HEK293 (cell line): ENCODE results near the gene SLC2A9.

Source experiments
- CTCF ChIA-PET: fragments of 350-600 bp; formaldehyde crosslinking; extraction: SDS; loops from one replicate; lab custom pipeline; 2021; ENCODE audit warnings: antibody characterized with exemption; lab: Yijun Ruan, JAX
- POLR2A ChIA-PET: fragments of 300-600 bp; formaldehyde crosslinking; extraction: SDS; loops from one replicate; lab custom pipeline; 2020; ENCODE audit warnings: antibody characterized with exemption, inconsistent platforms; lab: Yijun Ruan, JAX
- H3K27ac ChIP-seq: fragments of 200-500 bp; sonication (Bioruptor generic); 2 replicates; pipeline ENCODE4 v1.5.1; 2014; ENCODE audit warnings: low read depth, low read length, control low read depth, inconsistent platforms; ENCODE audit errors: extremely low read depth
- H3K36me3 ChIP-seq, 2 experiments: fragments of 200-500 bp in 1 of 2; sonication (Bioruptor generic) in 1 of 2; 1 replicate in 1 of 2; 2 replicates in 1 of 2; pipeline ENCODE4 v1.5.1; 2014 to 2017; ENCODE audit warnings: inconsistent platforms in 2 of 2, low read length in 2 of 2; ENCODE audit not compliant: control insufficient read depth in 2 of 2, insufficient read depth in 1 of 2
- H3K4me1 ChIP-seq: fragments of 200-500 bp; sonication (Bioruptor generic); 2 replicates; pipeline ENCODE4 v1.5.1; 2014; ENCODE audit warnings: mild to moderate bottlenecking, low read length, inconsistent platforms; ENCODE audit not compliant: control insufficient read depth, insufficient read depth
- H3K4me3 ChIP-seq: 2 replicates; pipeline ENCODE4 v1.5.1; 2011; ENCODE audit warnings: low read depth, mild to moderate bottlenecking, control low read depth, low read length, moderate library complexity
- H3K9me3 ChIP-seq: fragments of 200-500 bp; sonication (Bioruptor generic); 2 replicates; pipeline ENCODE4 v1.5.1; 2014; ENCODE audit warnings: low read depth, low read length, inconsistent platforms; ENCODE audit not compliant: control insufficient read depth, insufficient read depth
- HOXD13 ChIP-seq: sonication (generic); formaldehyde crosslinking; IDR thresholded peaks from 2 replicates; pipeline ENCODE4 v1.8.0; 2022; ENCODE audit warnings: missing genetic modification reagents, borderline replicate concordance
- MEIS1 ChIP-seq: sonication (generic); formaldehyde crosslinking; IDR thresholded peaks from 2 replicates; pipeline ENCODE4 v1.8.1; 2022; ENCODE audit warnings: missing genetic modification reagents, mild to moderate bottlenecking, borderline replicate concordance
- SP2 ChIP-seq: fragments of 450-650 bp; formaldehyde crosslinking; IDR thresholded peaks from 2 replicates; pipeline ENCODE4 v1.5.1; 2016; ENCODE audit warnings: missing biosample characterization, missing genetic modification characterization
- ZFP69B ChIP-seq: fragments of 450-650 bp; formaldehyde crosslinking; IDR thresholded peaks from 2 replicates; pipeline ENCODE4 v1.5.1; 2016; ENCODE audit warnings: missing biosample characterization, missing genetic modification characterization
- ZNF140 ChIP-seq: fragments of 450-650 bp; formaldehyde crosslinking; IDR thresholded peaks from 2 replicates; pipeline ENCODE4 v1.5.1; 2016; ENCODE audit warnings: missing biosample characterization, missing genetic modification characterization
- ZNF157 ChIP-seq: fragments of 450-650 bp; formaldehyde crosslinking; IDR thresholded peaks from 2 replicates; pipeline ENCODE4 v1.5.1; 2016; ENCODE audit warnings: missing biosample characterization, missing genetic modification characterization
- ZNF18 ChIP-seq: fragments of 450-650 bp; formaldehyde crosslinking; IDR thresholded peaks from 2 replicates; pipeline ENCODE4 v1.5.1; 2016; ENCODE audit warnings: missing biosample characterization, missing genetic modification characterization
- ZNF184 ChIP-seq: fragments of 450-650 bp; IDR thresholded peaks from 2 replicates; pipeline ENCODE4 v1.5.1; 2018; ENCODE audit warnings: missing biosample characterization, mild to moderate bottlenecking, missing genetic modification characterization
- ZNF2 ChIP-seq: fragments of 450-650 bp; formaldehyde crosslinking; IDR thresholded peaks from 2 replicates; pipeline ENCODE4 v1.5.1; 2016; ENCODE audit warnings: missing biosample characterization, missing genetic modification characterization
- ZNF24 ChIP-seq: fragments of 450-650 bp; formaldehyde crosslinking; IDR thresholded peaks from 2 replicates; pipeline ENCODE4 v1.5.1; 2016; ENCODE audit warnings: missing biosample characterization, missing genetic modification characterization
- ZNF248 ChIP-seq: fragments of 450-650 bp; formaldehyde crosslinking; IDR thresholded peaks from 2 replicates; pipeline ENCODE4 v1.5.1; 2017; ENCODE audit warnings: missing biosample characterization, missing genetic modification characterization
- ZNF398 ChIP-seq: fragments of 450-650 bp; formaldehyde crosslinking; IDR thresholded peaks from 2 replicates; pipeline ENCODE4 v1.5.1; 2017; ENCODE audit warnings: missing biosample characterization, missing genetic modification characterization
- ZNF510 ChIP-seq: fragments of 450-650 bp; formaldehyde crosslinking; IDR thresholded peaks from 2 replicates; pipeline ENCODE4 v1.5.1; 2018; ENCODE audit warnings: mild to moderate bottlenecking, missing genetic modification characterization, missing biosample characterization; ENCODE audit not compliant: insufficient replicate concordance
- ZNF544 ChIP-seq: fragments of 450-650 bp; formaldehyde crosslinking; IDR thresholded peaks from 2 replicates; pipeline ENCODE4 v1.5.0; 2017; ENCODE audit warnings: missing biosample characterization, missing genetic modification characterization
- ZNF555 ChIP-seq: fragments of 450-650 bp; formaldehyde crosslinking; conservative IDR thresholded peaks from 2 replicates; pipeline ENCODE4 v1.5.1; 2017; ENCODE audit warnings: missing biosample characterization, mild to moderate bottlenecking, missing genetic modification characterization, inconsistent platforms
- ZNF610 ChIP-seq: fragments of 450-650 bp; formaldehyde crosslinking; IDR thresholded peaks from 2 replicates; pipeline ENCODE4 v1.5.1; 2016; ENCODE audit warnings: missing biosample characterization, missing genetic modification characterization, borderline replicate concordance
- ZNF660 ChIP-seq: fragments of 450-650 bp; IDR thresholded peaks from 2 replicates; pipeline ENCODE4 v1.5.1; 2018; ENCODE audit warnings: missing biosample characterization, mild to moderate bottlenecking, missing genetic modification characterization
- ZNF664 ChIP-seq: fragments of 450-650 bp; formaldehyde crosslinking; IDR thresholded peaks from 2 replicates; pipeline ENCODE4 v1.5.1; 2016; ENCODE audit warnings: missing biosample characterization, missing genetic modification characterization
- ZNF701 ChIP-seq: fragments of 450-650 bp; formaldehyde crosslinking; IDR thresholded peaks from 2 replicates; pipeline ENCODE4 v1.5.1; 2016; ENCODE audit warnings: missing biosample characterization, missing genetic modification characterization
- ZNF747 ChIP-seq: fragments of 450-650 bp; formaldehyde crosslinking; IDR thresholded peaks from 2 replicates; pipeline ENCODE4 v1.5.1; 2016; ENCODE audit warnings: missing biosample characterization, missing genetic modification characterization
- ZNF776 ChIP-seq: fragments of 450-650 bp; formaldehyde crosslinking; IDR thresholded peaks from 2 replicates; pipeline ENCODE4 v1.5.0; 2017; ENCODE audit warnings: missing biosample characterization, missing genetic modification characterization, borderline replicate concordance
- ZSCAN23 ChIP-seq: fragments of 450-650 bp; formaldehyde crosslinking; IDR thresholded peaks from 2 replicates; pipeline ENCODE4 v1.5.1; 2016; ENCODE audit warnings: missing biosample characterization, missing genetic modification characterization
- TF ChIP-seq, protein P1 (sequence below): fragments of 450-650 bp; formaldehyde crosslinking; IDR thresholded peaks from 2 replicates; pipeline ENCODE4 v1.5.1; 2016; ENCODE audit warnings: missing biosample characterization, missing genetic modification characterization, borderline replicate concordance
- TF ChIP-seq, protein P2 (sequence below): fragments of 450-650 bp; formaldehyde crosslinking; IDR thresholded peaks from 2 replicates; pipeline ENCODE4 v1.5.1; 2016; ENCODE audit warnings: missing biosample characterization, missing genetic modification characterization
- TF ChIP-seq, protein P3 (sequence below): fragments of 450-650 bp; IDR thresholded peaks from 2 replicates; pipeline ENCODE4 v1.5.1; 2018; ENCODE audit warnings: missing biosample characterization, mild to moderate bottlenecking, missing genetic modification characterization
- TF ChIP-seq, protein P4 (sequence below): fragments of 450-650 bp; formaldehyde crosslinking; IDR thresholded peaks from 2 replicates; pipeline ENCODE4 v1.5.1; 2017; ENCODE audit warnings: missing biosample characterization, mild to moderate bottlenecking, missing genetic modification characterization, moderate library complexity

SLC2A9 gene

GRCh38 chr4:10035130-10035529 lies 13.8 kb upstream of the SLC2A9 start:
- no peak overlapping the region for H3K27ac ChIP-seq
- no peak for TF ChIP-seq HOXD13 (CRISPR knock-in tag)
- TF ChIP-seq ZNF555, result no peak
- TF ChIP-seq, protein P1, sequence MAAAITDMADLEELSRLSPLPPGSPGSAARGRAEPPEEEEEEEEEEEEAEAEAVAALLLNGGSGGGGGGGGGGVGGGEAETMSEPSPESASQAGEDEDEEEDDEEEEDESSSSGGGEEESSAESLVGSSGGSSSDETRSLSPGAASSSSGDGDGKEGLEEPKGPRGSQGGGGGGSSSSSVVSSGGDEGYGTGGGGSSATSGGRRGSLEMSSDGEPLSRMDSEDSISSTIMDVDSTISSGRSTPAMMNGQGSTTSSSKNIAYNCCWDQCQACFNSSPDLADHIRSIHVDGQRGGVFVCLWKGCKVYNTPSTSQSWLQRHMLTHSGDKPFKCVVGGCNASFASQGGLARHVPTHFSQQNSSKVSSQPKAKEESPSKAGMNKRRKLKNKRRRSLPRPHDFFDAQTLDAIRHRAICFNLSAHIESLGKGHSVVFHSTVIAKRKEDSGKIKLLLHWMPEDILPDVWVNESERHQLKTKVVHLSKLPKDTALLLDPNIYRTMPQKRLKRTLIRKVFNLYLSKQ (tag by site-specific recombination), result no peak
- TF ChIP-seq SP2 (tag by site-specific recombination), result no peak
- no peak for TF ChIP-seq ZNF701 (tag by site-specific recombination)
- no peak for TF ChIP-seq ZNF18 (tag by site-specific recombination)
- TF ChIP-seq ZNF24 (tag by site-specific recombination), result no peak
- no peak for TF ChIP-seq ZNF664 (tag by site-specific recombination)
- TF ChIP-seq, protein P2, sequence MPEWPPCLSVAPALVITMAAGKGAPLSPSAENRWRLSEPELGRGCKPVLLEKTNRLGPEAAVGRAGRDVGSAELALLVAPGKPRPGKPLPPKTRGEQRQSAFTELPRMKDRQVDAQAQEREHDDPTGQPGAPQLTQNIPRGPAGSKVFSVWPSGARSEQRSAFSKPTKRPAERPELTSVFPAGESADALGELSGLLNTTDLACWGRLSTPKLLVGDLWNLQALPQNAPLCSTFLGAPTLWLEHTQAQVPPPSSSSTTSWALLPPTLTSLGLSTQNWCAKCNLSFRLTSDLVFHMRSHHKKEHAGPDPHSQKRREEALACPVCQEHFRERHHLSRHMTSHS (tag by site-specific recombination), result no peak
- TF ChIP-seq MEIS1, result no peak
- TF ChIP-seq, protein P3, sequence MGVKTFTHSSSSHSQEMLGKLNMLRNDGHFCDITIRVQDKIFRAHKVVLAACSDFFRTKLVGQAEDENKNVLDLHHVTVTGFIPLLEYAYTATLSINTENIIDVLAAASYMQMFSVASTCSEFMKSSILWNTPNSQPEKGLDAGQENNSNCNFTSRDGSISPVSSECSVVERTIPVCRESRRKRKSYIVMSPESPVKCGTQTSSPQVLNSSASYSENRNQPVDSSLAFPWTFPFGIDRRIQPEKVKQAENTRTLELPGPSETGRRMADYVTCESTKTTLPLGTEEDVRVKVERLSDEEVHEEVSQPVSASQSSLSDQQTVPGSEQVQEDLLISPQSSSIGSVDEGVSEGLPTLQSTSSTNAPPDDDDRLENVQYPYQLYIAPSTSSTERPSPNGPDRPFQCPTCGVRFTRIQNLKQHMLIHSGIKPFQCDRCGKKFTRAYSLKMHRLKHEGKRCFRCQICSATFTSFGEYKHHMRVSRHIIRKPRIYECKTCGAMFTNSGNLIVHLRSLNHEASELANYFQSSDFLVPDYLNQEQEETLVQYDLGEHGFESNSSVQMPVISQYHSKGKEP (tag by site-specific recombination), result no peak
- no peak for TF ChIP-seq ZNF776
- TF ChIP-seq, protein P4, sequence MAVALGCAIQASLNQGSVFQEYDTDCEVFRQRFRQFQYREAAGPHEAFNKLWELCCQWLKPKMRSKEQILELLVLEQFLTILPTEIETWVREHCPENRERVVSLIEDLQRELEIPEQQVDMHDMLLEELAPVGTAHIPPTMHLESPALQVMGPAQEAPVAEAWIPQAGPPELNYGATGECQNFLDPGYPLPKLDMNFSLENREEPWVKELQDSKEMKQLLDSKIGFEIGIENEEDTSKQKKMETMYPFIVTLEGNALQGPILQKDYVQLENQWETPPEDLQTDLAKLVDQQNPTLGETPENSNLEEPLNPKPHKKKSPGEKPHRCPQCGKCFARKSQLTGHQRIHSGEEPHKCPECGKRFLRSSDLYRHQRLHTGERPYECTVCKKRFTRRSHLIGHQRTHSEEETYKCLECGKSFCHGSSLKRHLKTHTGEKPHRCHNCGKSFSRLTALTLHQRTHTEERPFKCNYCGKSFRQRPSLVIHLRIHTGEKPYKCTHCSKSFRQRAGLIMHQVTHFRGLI, result no peak
- no peak for TF ChIP-seq ZNF140 (tag by site-specific recombination)
- no peak for TF ChIP-seq ZNF510 (tag by site-specific recombination)
- TF ChIP-seq ZNF610, result no peak
- no peak for TF ChIP-seq ZNF544 (tag by site-specific recombination)
- no peak for TF ChIP-seq ZNF184 (tag by site-specific recombination)
- TF ChIP-seq ZNF2 (tag by site-specific recombination), result no peak
- H3K36me3 ChIP-seq, result no peaks in the 10 kb centered on the region
- CTCF ChIA-PET, result interaction anchor here (1.1 kb wide), 1 partner anchor 28 kb away, joined by 3 read pairs; no protein-coding TSS in a partner anchor
- POLR2A ChIA-PET, result no interaction called here
- H3K4me3 ChIP-seq, result no peak overlapping the region
- no peaks in the 10 kb centered on the region; the same call in 1 of the 2 replicates for H3K4me1 ChIP-seq
- H3K9me3 ChIP-seq, result no peaks in the 10 kb centered on the region

DNA sequence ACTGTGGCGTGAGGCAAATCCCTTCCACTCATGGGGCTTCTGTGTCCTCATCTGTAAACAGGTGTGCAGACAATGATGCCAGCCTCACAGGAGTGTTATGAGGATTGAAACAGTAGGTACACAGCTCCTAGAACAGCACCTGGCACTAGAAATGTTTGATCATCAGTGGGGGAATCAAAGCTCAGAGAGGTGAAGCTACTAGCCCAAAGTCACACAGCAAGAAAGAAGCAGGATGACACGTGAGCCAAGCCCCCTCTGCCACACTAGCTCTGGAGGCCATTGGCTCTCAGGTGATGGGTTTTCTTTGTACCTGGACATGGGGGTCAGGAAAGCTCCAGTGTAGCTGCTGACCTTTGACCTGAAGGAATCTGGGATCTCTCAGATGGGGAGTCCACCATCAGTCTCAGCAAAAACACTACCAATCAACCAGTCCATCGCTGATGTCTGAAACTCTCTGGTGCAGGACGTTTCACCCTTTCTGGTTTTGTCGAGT lies 13.4 kb upstream of the SLC2A9 start:
- no peaks in the 10 kb centered on the region for H3K9me3 ChIP-seq
- ChIA-PET POLR2A (no interaction called here), CTCF (no interaction called here)
- H3K4me3 ChIP-seq, result no peak overlapping the region
- no peak overlapping the region for H3K27ac ChIP-seq
- no peaks in the 10 kb centered on the region; the same call in 1 of the 2 replicates for H3K4me1 ChIP-seq
- H3K36me3 ChIP-seq, result no peaks in the 10 kb centered on the region
- TF ChIP-seq ZNF157 (tag by site-specific recombination), result no peak
- TF ChIP-seq, protein P3 (tag by site-specific recombination), result no peak
- TF ChIP-seq ZNF660 (tag by site-specific recombination), result no peak
- no peak for TF ChIP-seq ZNF747
- TF ChIP-seq ZNF555, result no peak
- TF ChIP-seq ZNF248, result no peak
- TF ChIP-seq ZNF398, result no peak
- no peak for TF ChIP-seq ZFP69B
- TF ChIP-seq ZSCAN23 (tag by site-specific recombination), result no peak
